ENCODE measurements around the gene UBE2D2.

UBE2D2 gene

GRCh38 chr5:139634541-139634940, 73.4 kb downstream of the UBE2D2 start:
- FAIRE-seq (no peak), DNase-seq (ENCODE audit: low spot score) (no peak)

- DNase-seq (ENCODE audit: low spot score) (no peak), FAIRE-seq (no peak)
Observed at GRCh38 chr5:139635191-139635590, 74.1 kb downstream of the UBE2D2 start.

- peak; percentile 83 for FAIRE-seq
- DNase-seq (ENCODE audit: low spot score): peak; percentile 93
Observed at GRCh38 chr5:139635606-139636206, 74.6 kb downstream of the UBE2D2 start.

GRCh38 chr5:139636207-139636792, 75.2 kb downstream of the UBE2D2 start:
- FAIRE-seq (no peak), DNase-seq (ENCODE audit: low spot score) (no peak)

GRCh38 chr5:139636975-139637408, 75.9 kb downstream of the UBE2D2 start:
- FAIRE-seq (peak; percentile 45), DNase-seq (ENCODE audit: low spot score) (peak; percentile 85)

DNA sequence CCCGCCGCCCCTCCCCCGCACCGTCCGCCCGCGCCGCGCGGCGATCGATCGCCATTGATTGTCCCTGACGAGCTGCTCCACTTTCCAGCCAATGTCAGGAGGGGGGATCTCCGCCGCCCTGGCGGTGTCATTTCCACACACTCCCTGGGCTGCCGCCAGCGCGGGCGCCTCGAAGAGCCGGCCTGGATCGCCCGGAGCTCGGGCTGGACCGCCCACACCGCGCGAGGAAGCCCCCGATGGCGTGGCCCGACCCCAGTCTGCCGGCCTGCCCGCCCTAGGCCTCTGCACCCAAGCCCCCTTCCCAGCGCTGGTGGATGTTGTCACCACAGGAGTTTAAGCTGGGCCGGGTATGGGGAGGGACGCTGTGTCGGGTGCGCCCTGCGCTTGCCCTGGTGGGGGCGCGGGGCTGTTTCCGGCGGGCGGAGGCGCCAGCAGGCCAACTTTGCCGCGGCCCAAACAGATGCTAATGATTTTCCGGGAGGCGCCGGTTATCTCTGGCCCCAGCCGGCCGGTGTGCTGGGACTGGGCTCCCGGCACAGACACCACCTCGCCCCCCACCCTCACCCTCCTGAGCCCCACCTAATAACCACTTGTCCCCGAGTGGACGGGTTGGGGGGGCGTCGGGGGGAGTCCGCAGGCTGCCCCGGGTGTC, 76.4 kb downstream of the UBE2D2 start:
- FAIRE-seq: no peak
- DNase-seq (ENCODE audit: low spot score): peak; percentile 61

DNA sequence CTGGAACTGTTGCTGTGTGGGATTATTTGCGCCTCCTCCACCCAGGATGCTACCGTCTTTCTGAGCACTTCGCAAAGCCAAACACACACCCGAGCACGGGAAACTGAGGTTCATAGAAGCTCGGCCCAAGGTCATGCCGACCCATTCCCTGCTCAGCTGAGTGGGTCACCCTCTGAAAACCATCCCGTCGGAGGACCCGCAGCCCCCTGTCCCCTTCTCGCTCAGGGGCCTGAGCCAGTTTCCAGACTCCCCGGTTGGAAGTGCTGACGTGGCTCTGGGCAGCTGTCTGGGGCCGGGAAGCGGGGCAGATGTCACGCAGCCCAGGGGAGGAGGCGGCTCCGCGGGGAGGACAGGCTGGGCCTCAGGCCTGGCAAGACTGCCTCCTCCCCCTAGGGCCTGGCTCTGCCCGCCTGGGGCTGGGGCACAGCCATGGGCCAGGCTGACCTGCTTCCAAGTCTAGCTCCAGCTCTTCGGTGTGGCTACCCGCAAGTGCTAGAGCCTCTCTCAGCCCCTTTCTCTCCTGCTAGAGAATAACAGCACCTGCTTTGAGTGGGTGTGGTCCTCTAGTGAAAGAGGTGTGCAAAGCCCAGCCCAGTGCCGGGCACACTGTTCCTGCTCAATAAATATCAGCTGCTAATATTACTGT, 77.1 kb downstream of the UBE2D2 start:
- DNase-seq (ENCODE audit: low spot score) (peak; percentile 87), FAIRE-seq (peak; percentile 62)

DNA sequence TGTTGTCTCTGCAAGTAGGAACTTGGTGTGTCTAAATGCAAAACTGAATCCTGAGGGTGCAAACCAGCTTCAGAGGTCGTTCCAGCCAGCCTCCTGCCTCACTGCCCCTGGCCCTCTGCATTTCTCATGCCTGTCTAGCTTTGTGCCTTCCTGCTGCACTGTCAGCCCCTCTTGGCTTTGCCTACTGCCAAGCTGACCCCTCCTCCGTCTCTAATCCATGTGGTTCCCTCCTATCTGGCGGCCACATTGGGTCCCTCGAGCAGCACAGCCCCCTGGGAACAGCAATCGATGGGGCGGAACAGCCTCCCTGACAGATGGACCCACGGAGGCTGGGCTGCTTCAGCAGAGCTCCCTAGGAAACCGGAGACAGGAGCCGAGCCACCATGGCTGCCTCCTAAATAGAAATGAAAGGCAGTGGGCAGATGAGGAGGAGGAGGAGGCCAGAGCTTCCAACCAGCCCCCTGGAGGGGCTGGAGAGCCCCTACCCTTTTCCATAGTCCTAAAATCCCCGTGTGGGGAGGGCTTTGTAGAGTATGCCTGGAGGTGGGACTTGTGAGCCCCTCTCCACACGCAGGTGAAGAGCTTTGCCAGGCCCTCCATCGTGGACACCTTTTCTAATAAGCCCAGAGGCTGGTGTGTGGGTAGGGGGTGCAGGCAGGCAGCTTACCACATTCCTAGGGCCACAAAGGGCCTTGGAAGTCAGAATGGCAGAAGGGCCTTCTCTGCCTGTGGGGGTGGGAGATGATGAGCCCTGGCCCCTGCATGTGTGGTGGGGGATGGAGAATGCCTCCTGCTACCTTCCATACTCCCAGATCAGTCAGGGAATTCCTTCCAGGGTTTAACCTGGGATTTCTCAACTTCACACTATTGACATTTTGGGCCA, 77.8 kb downstream of the UBE2D2 start:
- FAIRE-seq: no peak

GRCh38 chr5:139639619-139640380, 78.7 kb downstream of the UBE2D2 start:
- FAIRE-seq: no peak
- DNase-seq (ENCODE audit: low spot score): peak; percentile 76

More for the DNA sequence above, 77.8 kb downstream of the UBE2D2 start:
- DNase-seq (ENCODE audit: low spot score): no peak

DNA sequence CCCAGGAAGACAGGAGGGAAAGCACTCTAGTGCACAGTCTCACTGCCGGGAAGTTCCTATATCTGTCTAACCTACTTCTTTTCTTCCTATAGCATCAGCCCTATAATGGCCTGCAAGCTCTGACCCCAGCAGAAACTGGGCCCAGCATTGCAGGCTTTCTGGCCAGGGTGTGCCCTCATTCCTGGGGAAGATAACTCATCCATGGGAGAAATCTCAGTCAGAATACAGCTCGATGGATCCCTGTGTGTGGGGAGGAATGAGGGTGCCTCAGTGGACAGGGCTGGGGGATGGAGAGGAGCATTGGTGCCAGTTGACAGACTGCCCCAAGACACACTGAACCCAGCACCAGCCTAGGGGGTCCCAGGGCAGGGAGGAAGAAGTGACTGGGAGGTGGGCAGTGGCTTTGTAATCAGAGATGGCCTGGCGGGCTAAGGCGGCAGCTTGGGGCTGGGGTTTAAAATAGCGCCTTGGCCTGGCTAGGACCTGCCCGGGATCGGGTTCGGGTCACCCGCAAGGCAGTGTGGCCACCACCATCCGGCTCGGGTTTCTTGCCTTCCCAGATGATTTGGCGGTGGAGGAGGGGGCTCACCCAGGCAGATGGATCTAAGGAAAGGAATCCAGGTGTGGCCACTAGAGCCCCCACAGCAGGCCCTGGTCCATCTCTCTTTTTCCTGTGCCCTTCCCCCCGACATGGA, 79.4 kb downstream of the UBE2D2 start:
- FAIRE-seq (no peak), DNase-seq (ENCODE audit: low spot score) (no peak)

DNA sequence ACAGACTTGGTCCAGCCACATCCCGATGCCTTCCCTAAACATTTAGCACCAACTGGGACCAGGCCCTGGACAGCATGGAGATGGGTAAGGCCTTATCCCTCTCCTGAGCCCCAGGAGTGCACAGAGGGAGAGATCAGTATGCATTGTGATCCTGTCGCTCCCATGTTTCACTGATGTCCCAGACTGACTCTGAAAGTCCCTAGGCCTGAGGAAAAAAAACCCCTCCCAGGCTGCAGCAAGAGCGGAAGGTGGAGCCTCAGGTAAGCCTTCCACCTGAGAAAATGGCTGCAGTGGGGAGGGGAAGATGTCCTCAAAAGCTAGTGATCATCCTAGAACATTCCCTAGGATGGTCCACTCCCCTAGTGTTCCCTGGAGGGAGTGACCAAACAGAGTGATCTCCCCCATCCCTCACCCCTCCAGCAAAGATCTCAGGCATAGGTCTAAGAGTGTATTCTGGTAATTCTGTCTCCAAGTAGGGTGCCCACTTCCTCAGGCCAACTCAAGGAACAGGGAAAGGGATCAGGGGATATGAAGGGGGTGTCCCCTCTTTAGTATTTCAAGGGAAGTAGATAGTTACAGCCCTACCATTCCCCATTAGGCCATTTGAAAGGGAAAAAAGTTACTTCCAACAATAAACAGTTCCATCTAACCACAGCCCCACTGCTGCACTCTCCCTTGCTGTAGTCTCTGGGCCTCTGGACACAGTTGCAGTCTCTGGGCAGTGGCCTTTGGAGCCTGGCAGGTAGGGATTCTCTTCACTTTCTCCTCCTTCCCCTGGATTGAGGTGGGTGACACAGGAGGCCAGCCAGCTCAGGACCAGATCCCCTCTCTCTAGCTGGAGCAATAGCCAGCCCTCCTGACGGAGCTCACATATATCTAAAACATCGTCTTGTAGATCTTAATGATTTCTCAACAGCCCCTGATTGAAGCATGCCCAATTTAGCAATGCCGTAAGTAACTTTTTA, 80.3 kb downstream of the UBE2D2 start:
- no peak for FAIRE-seq
- no peak for DNase-seq (ENCODE audit: low spot score)

DNA sequence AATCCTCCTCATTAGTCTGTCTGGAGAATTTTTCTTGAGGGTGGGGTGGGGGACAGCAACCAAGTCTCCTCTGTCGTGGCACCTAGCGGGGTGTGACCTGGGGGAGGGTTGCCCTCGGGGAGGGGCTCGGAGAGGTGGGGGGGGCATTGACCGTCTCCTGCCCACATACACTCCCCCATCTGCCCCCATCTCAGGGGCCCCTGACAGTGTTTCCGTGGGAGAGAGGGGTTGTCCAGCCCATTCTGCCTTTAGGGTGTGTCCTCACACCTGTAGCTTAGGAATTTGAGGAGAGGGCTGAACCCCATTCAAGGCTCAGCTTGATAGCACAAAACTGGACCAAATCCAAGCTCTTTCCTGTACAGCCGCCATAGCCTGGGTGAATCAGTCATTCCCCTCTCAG, 81.1 kb downstream of the UBE2D2 start:
- no peak for FAIRE-seq
- no peak for DNase-seq (ENCODE audit: low spot score)

DNA sequence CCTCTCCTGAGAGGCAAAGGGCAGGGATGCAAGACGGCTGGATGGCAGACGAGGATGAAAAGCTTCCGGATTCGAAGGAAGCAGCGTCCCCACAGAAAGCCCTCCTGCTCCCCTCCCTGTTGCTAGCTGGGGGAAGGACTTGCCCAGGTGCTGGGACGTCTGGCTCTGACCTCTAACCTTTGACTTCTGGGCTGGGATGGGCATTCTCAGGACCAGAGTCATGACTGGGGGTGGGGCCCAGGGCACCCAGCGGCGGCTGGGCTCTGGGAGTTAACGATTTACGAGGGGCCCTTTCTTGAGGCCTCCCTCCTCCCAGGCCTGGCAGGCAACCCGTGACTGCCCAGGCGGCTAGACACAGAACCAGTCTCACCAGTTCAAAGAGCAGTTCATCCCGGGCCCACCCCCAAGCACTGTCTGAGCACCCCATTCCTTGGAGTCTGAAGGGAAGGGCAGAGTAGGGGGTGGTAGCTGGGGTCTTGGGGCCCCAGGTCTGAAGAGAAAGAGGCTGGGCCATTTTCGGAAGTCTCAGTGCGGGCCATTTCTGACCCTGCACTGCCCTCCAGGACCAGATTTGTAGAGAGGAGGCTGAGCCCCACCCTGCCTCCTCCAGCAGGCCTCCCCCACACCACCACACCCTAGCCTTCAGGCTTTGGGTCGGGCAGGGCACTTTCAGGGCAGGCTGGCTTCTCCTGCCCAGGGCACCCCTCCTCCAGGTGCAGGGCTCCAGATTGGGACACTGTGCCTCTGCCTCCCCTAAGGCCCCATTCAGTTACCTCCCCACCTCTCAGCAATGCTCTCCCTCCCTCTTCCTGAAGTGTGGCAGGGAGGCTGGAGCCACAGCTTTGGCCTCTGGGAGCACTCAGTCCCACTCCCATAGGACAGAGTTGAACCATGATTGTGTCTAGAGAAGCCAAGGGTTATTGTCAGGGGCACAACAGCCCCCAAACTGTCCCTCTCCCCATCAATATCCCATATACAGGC, 82.0 kb downstream of the UBE2D2 start:
- DNase-seq (ENCODE audit: low spot score) (peak; percentile 63), FAIRE-seq (peak; percentile 76)

DNA sequence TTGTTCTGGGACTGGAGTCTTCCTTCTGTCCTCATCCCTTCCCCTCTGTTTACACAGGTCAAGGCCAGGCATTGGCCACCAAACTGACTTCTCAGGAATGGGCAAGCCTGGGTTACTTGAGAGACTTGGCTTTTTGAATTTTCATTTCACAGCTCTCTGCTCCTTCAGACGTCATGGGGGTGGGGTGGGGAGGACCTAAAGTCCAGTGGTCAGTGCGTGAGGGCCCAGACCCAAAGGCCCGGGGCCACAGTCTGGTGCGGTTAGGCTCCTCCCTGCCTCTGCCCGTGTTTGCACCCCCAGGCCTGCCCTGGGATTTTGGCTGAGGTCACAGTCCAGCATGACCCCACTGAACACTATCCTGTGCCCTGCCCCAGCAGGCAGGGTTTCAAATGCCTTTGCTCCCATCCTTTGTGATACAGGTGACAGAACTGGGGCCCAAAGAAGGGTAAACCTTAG, 82.9 kb downstream of the UBE2D2 start:
- no peak for FAIRE-seq
- DNase-seq (ENCODE audit: low spot score): no peak

- no peak for DNase-seq (ENCODE audit: low spot score)
- no peak for FAIRE-seq
Observed at GRCh38 chr5:139644646-139645429, 83.7 kb downstream of the UBE2D2 start.

DNA sequence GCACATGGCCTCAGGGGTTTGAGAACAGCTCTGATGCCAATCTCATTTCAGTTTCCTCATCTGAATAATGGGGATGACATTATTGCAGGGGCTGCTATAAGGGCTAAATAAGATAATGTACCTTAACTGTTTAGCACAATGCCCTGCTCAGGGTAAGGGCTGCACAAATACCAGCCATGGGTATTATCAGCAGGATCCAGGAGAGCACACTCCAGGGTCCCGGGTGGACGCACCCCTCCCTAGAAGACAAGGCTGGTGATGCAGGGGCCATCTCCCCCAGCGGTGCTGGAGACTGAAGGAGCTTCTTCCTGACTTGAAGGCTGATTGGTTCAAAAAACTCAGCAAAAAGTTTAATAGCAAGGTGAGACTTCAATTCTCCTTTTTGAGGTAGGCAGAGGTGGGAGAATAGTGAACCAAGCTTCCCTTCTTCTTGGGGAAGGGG, 84.3 kb downstream of the UBE2D2 start:
- FAIRE-seq: no peak
- DNase-seq (ENCODE audit: low spot score): no peak

GRCh38 chr5:139646111-139646510, 85.0 kb downstream of the UBE2D2 start:
- no peak for DNase-seq (ENCODE audit: low spot score)
- no peak for FAIRE-seq

All from RCC 7860 (cell line).